Left ventricle myocardium inferior (tissue), 1 donor: ENCODE measurements around the gene AMZ2. TPM values are rescaled to one million over a fixed set of nuclear protein-coding genes. Genes with fewer than 3 reads are reported as not detected.

Source experiments
- DNase-seq: peaks from one replicate; pipeline ENCODE4 v3.0.0-alpha.2; 2020
- H3K27ac ChIP-seq: fragments of 200-600 bp; replicated peaks from 2 replicates; pipeline ENCODE4 v1.8.0; 2021
- H3K27me3 ChIP-seq: fragments of 200-600 bp; 2 replicates; pipeline ENCODE4 v1.8.0; 2021; ENCODE audit warnings: low read depth
- H3K36me3 ChIP-seq: fragments of 200-600 bp; 2 replicates; pipeline ENCODE4 v1.8.0; 2021
- H3K4me1 ChIP-seq: fragments of 200-600 bp; 2 replicates; pipeline ENCODE4 v1.8.0; 2021
- H3K4me3 ChIP-seq: fragments of 200-600 bp; 2 replicates; pipeline ENCODE4 v1.8.0; 2021; ENCODE audit warnings: mild to moderate bottlenecking, moderate library complexity
- H3K9me3 ChIP-seq: fragments of 200-600 bp; replicated peaks from 2 replicates; pipeline ENCODE4 v1.8.0; 2021
- intact Hi-C: fragments of 100-400 bp; cut with micrococcal nuclease; formaldehyde crosslinking; loops from one replicate; pipeline ENCODE4 v1.11.0; 2022
- total RNA-seq: library from RNA; stranded (reverse); fragmentation: NEBNext Ultra II Directional; extraction: Animal tissue kit (Norgen Biotek cat#: 25700); gene quantifications from one replicate; pipeline ENCODE4 v1.2.1, GENCODE V29; 2021
- TF ChIP-seq, protein P1 (sequence below): fragments of 200-600 bp; IDR thresholded peaks from 2 replicates; pipeline ENCODE4 v1.8.0; 2021; ENCODE audit warnings: antibody characterized with exemption, mild to moderate bottlenecking, borderline replicate concordance
- donor health status: DM: no; HTN: yes; CAD: no; lungs with severe emphysema.

AMZ2 gene
- total RNA-seq, 1 donor from 2014 or later = 99.9 TPM

DNA sequence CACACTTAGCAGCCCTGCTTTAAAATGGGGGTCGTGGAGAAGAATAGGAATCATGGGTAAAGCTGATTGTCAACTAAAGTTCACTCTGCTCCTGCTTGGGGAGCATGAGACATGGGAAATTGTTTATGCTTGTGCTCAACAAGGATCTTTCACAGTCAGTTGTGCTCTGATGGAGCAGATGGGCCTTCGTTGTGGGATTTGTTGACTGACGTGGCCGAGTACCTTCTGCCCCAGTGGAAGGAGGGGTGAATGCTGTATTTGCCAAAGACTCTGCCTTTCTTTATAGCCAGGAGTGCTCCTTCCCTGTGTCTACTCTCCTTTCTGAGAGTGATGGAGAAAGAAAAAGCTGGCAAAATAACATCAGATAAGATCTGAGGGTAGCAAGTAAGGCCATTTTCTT lies 54.8 kb downstream of the AMZ2 start:
- Histone ChIP-seq H3K36me3 (no peaks in the 10 kb centered on the region), H3K4me3 (no peak overlapping the region), H3K27ac (no peak overlapping the region), H3K4me1 (peaks cover 7% of the 10 kb centered on the region), H3K27me3 (no peaks in the 10 kb centered on the region), H3K9me3 (no peaks in the 10 kb centered on the region)
- TF ChIP-seq, protein P1, sequence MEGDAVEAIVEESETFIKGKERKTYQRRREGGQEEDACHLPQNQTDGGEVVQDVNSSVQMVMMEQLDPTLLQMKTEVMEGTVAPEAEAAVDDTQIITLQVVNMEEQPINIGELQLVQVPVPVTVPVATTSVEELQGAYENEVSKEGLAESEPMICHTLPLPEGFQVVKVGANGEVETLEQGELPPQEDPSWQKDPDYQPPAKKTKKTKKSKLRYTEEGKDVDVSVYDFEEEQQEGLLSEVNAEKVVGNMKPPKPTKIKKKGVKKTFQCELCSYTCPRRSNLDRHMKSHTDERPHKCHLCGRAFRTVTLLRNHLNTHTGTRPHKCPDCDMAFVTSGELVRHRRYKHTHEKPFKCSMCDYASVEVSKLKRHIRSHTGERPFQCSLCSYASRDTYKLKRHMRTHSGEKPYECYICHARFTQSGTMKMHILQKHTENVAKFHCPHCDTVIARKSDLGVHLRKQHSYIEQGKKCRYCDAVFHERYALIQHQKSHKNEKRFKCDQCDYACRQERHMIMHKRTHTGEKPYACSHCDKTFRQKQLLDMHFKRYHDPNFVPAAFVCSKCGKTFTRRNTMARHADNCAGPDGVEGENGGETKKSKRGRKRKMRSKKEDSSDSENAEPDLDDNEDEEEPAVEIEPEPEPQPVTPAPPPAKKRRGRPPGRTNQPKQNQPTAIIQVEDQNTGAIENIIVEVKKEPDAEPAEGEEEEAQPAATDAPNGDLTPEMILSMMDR = no peak
- no peak for DNase-seq
- intact Hi-C loops = no loop called here

DNA sequence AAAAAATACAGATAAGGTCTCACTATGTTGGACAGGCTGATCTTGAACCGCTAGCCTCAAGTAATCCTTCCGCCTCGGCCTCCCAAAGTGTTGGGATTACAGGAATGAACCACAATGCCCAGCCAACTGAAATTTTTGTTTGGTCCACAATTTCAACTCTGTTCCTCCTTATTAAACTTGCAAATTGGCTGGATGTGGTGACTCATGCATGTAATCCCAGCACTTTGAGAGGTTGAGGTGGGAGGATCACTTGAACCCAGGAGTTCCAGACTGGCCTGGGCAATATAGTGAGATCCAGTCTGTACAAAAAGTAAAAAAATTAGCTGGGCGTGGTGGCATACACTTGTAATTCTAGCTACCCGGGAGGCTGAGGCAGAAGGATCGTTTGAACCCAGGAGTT lies 56.9 kb downstream of the AMZ2 start:
- Histone ChIP-seq H3K27me3 (no peaks in the 10 kb centered on the region), H3K27ac (no peak overlapping the region), H3K36me3 (no peaks in the 10 kb centered on the region), H3K4me1 (peaks cover 7% of the 10 kb centered on the region), H3K4me3 (no peak overlapping the region), H3K9me3 (no peaks in the 10 kb centered on the region)
- TF ChIP-seq, protein P1 = no peak
- intact Hi-C loops = no loop called here
- no peak for DNase-seq

DNA sequence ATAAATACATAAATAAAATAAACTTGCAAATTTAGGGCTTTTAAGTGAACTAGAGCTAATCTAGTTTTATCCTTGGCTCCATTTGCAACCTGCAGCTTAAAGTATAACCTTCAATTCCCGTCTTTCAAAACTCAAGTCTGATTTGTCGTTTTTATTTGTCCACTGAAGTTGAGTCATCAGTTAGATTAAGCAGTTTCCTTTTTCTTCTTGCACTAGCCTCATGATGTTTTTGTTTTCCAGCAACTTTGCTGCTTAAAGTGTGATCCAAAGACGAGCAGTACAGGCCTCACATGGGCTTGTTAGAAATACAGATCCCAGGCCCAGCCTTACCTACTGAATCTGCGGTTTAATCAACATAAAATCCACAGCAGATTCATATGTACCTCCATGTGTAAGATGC lies 57.3 kb downstream of the AMZ2 start:
- DNase-seq = no peak
- Histone ChIP-seq H3K27ac (no peak overlapping the region), H3K4me3 (no peak overlapping the region), H3K36me3 (no peaks in the 10 kb centered on the region), H3K9me3 (no peaks in the 10 kb centered on the region), H3K27me3 (no peaks in the 10 kb centered on the region), H3K4me1 (peaks cover 7% of the 10 kb centered on the region)
- TF ChIP-seq, protein P1 = no peak
- intact Hi-C loops = no loop called here

Other genes with a start within 250 kb of the AMZ2 start
- 19.2 TPM for gene KPNA2, start 212.3 kb upstream of the AMZ2 start, total RNA-seq
- 0.08 TPM for gene SLC16A6, start 43.1 kb downstream of the AMZ2 start, total RNA-seq
- 3.7 TPM for gene ARSG, start 43.5 kb downstream of the AMZ2 start, total RNA-seq
- 89.9 TPM for gene WIPI1, start 209.5 kb downstream of the AMZ2 start, total RNA-seq